ENCODE data around the gene WDFY1.
A peak's percentile ranks its signal among the peaks of the same experiment; 100 is the strongest.

Gene WDFY1

GRCh38 chr2:223855426-223855825 is 89.7 kb downstream of the WDFY1 start:
- no peak overlapping the region for H3K4me3 ChIP-seq (ENCODE audit: low read depth, low read length, poor library complexity, severe bottlenecking)
- no peaks in the 10 kb centered on the region for H3K79me2 ChIP-seq (ENCODE audit: insufficient read depth, low read length)
- no peak overlapping the region for H3K4me2 ChIP-seq (ENCODE audit: low read length)
- H3K4me1 ChIP-seq (ENCODE audit: insufficient read depth, low read length, severe bottlenecking): no peaks in the 10 kb centered on the region
- no peaks in the 10 kb centered on the region for H3F3A ChIP-seq (ENCODE audit: insufficient read depth, low read length)
- H3K36me3 ChIP-seq (ENCODE audit: insufficient read depth, low read length): no peaks in the 10 kb centered on the region
- no peaks in the 10 kb centered on the region for H4K20me1 ChIP-seq (ENCODE audit: insufficient read depth, low read length)
- no peaks in the 10 kb centered on the region for H3K9me2 ChIP-seq (ENCODE audit: low read depth, low read length)
- H3K27me3 ChIP-seq (ENCODE audit: insufficient read depth, low read length): no peaks in the 10 kb centered on the region
- H3K9me3 ChIP-seq (ENCODE audit: low read length): no peaks in the 10 kb centered on the region
- no peak overlapping the region for H2AFZ ChIP-seq (ENCODE audit: low read length)
- H3K27ac ChIP-seq (ENCODE audit: low read depth, low read length, poor library complexity, severe bottlenecking): no peak overlapping the region
- no peak for TF ChIP-seq EZH2 (IDR thresholded peaks at IDR 0.05; ENCODE audit: borderline replicate concordance, low read length)
- TF ChIP-seq CTCF (IDR thresholded peaks at IDR 0.05; ENCODE audit: low read length): no peak
- no peak overlapping the region for H3K9ac ChIP-seq (ENCODE audit: low read length)

- no peak overlapping the region for H3K27ac ChIP-seq (ENCODE audit: low read depth, low read length, poor library complexity, severe bottlenecking)
- H3K9me3 ChIP-seq (ENCODE audit: low read length): no peaks in the 10 kb centered on the region
- no peaks in the 10 kb centered on the region for H3K79me2 ChIP-seq (ENCODE audit: insufficient read depth, low read length)
- no peaks in the 10 kb centered on the region for H3K36me3 ChIP-seq (ENCODE audit: insufficient read depth, low read length)
- 0 out of 2 replicates have a peak overlapping the region, but pooled peaks have one; percentile 25 for H3K4me2 ChIP-seq (ENCODE audit: low read length)
- no peaks in the 10 kb centered on the region for H3K27me3 ChIP-seq (ENCODE audit: insufficient read depth, low read length)
- no peaks in the 10 kb centered on the region for H4K20me1 ChIP-seq (ENCODE audit: insufficient read depth, low read length)
- H2AFZ ChIP-seq (ENCODE audit: low read length): no peak overlapping the region
- no peaks in the 10 kb centered on the region for H3F3A ChIP-seq (ENCODE audit: insufficient read depth, low read length)
- no peaks in the 10 kb centered on the region for H3K9me2 ChIP-seq (ENCODE audit: low read depth, low read length)
- no peak overlapping the region for H3K9ac ChIP-seq (ENCODE audit: low read length)
- TF ChIP-seq EZH2 (IDR thresholded peaks at IDR 0.05; ENCODE audit: borderline replicate concordance, low read length): no peak
- H3K4me1 ChIP-seq (ENCODE audit: insufficient read depth, low read length, severe bottlenecking): no peaks in the 10 kb centered on the region
- no peak overlapping the region for H3K4me3 ChIP-seq (ENCODE audit: low read depth, low read length, poor library complexity, severe bottlenecking)
These were observed 90.4 kb downstream of the WDFY1 start for GRCh38 chr2:223854741-223855140.

GRCh38 chr2:223853425-223853837 is 91.7 kb downstream of the WDFY1 start:
- Histone ChIP-seq H3K36me3 (ENCODE audit: insufficient read depth, low read length) (peaks cover under 1% of the 10 kb centered on the region; the same call in 1 of the 2 replicates), H3K4me3 (ENCODE audit: low read depth, low read length, poor library complexity, severe bottlenecking) (no peak overlapping the region), H3K79me2 (ENCODE audit: insufficient read depth, low read length) (no peaks in the 10 kb centered on the region), H3K27me3 (ENCODE audit: insufficient read depth, low read length) (no peaks in the 10 kb centered on the region), H3F3A (ENCODE audit: insufficient read depth, low read length) (no peaks in the 10 kb centered on the region), H3K27ac (ENCODE audit: low read depth, low read length, poor library complexity, severe bottlenecking) (no peak overlapping the region), H3K9ac (ENCODE audit: low read length) (no peak overlapping the region), H2AFZ (ENCODE audit: low read length) (no peak overlapping the region), H3K4me2 (ENCODE audit: low read length) (no peak overlapping the region), H3K4me1 (ENCODE audit: insufficient read depth, low read length, severe bottlenecking) (no peaks in the 10 kb centered on the region), H3K9me3 (ENCODE audit: low read length) (peaks cover under 1% of the 10 kb centered on the region; the same call in 1 of the 2 replicates), H3K9me2 (ENCODE audit: low read depth, low read length) (no peaks in the 10 kb centered on the region), H4K20me1 (ENCODE audit: insufficient read depth, low read length) (no peaks in the 10 kb centered on the region)
- no peak for TF ChIP-seq EZH2 (IDR thresholded peaks at IDR 0.05; ENCODE audit: borderline replicate concordance, low read length)
- no peak for TF ChIP-seq CTCF (IDR thresholded peaks at IDR 0.05; ENCODE audit: low read length)

GRCh38 chr2:223852281-223852795 is 92.8 kb downstream of the WDFY1 start:
- TF ChIP-seq EZH2 (IDR thresholded peaks at IDR 0.05; ENCODE audit: borderline replicate concordance, low read length) (no peak), CTCF (IDR thresholded peaks at IDR 0.05; ENCODE audit: low read length) (no peak)
- Histone ChIP-seq H2AFZ (ENCODE audit: low read length) (no peak overlapping the region), H3K9me2 (ENCODE audit: low read depth, low read length) (no peaks in the 10 kb centered on the region), H3K79me2 (ENCODE audit: insufficient read depth, low read length) (no peaks in the 10 kb centered on the region), H4K20me1 (ENCODE audit: insufficient read depth, low read length) (no peaks in the 10 kb centered on the region), H3K4me3 (ENCODE audit: low read depth, low read length, poor library complexity, severe bottlenecking) (no peak overlapping the region), H3K4me2 (ENCODE audit: low read length) (no peak overlapping the region), H3F3A (ENCODE audit: insufficient read depth, low read length) (no peaks in the 10 kb centered on the region), H3K9ac (ENCODE audit: low read length) (no peak overlapping the region), H3K27me3 (ENCODE audit: insufficient read depth, low read length) (no peaks in the 10 kb centered on the region), H3K27ac (ENCODE audit: low read depth, low read length, poor library complexity, severe bottlenecking) (no peak overlapping the region), H3K9me3 (ENCODE audit: low read length) (peaks cover 5% of the 10 kb centered on the region; the same call in 1 of the 2 replicates), H3K36me3 (ENCODE audit: insufficient read depth, low read length) (peaks cover 4% of the 10 kb centered on the region; the same call in 1 of the 2 replicates), H3K4me1 (ENCODE audit: insufficient read depth, low read length, severe bottlenecking) (no peaks in the 10 kb centered on the region)
